ENCODE measurements around the gene PRR19.

The PRR19 gene

DNA sequence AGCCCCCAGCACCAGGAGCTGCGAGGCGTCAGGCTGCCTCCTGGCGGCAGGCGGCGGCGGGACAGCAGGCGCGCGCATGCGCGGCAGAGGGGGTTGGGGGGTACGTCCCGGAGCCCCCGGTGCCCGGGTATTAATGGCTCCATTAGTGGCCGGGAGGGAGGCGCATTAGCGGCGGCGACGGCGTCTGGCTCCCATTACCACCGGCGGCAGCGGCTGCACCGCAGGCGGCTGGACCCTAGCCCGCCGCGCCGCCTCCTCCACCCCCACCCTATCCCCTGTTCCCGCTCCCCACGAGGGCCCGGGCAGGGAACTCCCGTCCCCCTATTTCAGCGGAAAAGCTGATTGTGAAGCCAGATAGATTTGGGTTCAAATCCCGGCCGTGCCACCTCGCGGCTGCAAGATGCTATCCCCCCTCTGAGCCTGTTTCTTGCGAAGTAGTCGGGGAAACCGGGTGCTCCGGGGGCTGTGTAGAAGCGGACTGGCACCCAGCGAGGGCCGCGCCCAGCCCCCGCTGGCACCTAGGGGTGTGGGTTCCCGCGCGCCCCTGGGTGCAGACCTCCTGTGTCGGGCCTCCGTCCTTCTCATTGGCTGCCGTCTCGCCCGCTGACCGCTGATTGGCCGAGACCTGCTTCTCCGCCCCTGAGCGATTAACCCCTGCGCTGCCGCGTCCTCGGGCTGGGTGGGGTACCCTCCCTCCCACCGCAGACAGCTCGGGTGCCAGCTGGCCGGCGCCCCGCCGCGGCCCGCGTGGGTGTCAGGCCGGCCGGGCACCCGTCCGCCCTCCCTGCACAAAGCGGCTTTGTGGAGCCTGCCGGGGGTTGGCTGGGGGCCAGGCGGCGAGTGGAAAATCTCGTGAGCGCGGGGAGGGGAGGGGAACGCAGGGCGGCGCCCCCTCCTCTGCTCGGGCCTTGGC lies 21.8 kb upstream of the PRR19 start:
- Histone ChIP-seq H2BK12ac (ENCODE audit: low read length) (no peak overlapping the region), H4K8ac (ENCODE audit: low read depth, low read length) (no peak overlapping the region), H3K79me1 (ENCODE audit: low read depth, low read length) (peaks cover 19% of the 10 kb centered on the region), H2BK5ac (ENCODE audit: low read length) (peak overlapping the region; percentile 98), H3K4me1 (ENCODE audit: control insufficient read depth in 2 of 2, insufficient read depth in 1 of 2, low read depth in 1 of 2, low read length in 2 of 2) (peaks cover 31 to 33% of the 10 kb centered on the region in 2 donors), H2BK120ac (ENCODE audit: low read depth, low read length) (no peak overlapping the region), H3K23ac (ENCODE audit: low read depth, low read length, poor library complexity) (peak overlapping the region; percentile 52), H3K18ac (ENCODE audit: low read length) (peak overlapping the region; percentile 96), H2AFZ (ENCODE audit: low read length) (peak overlapping the region; percentile 90), H3K4ac (ENCODE audit: low read length) (no peak overlapping the region), H3K36me3 (replicated peaks in 1 of 2; ENCODE audit: control insufficient read depth in 2 of 2, insufficient read depth in 2 of 2, low read length in 2 of 2) (peaks cover 2 to 10% of the 10 kb centered on the region in 2 donors), H3K4me2 (ENCODE audit: insufficient read depth, low read length, poor library complexity, severe bottlenecking) (peak overlapping the region; percentile 95), H4K91ac (ENCODE audit: low read depth, low read length, poor library complexity) (no peak overlapping the region), H3K9ac (ENCODE audit: low read depth, low read length, poor library complexity) (peak overlapping the region; percentile 89), H3K27me3 (ENCODE audit: control insufficient read depth in 3 of 3, insufficient read depth in 3 of 3, low read depth in 1 of 3, low read length in 3 of 3) (no peaks in the 10 kb centered on the region), H3K4me3 (ENCODE audit: low read length in 2 of 2) (peak overlapping the region; percentile 71 to 91), H3K9me3 (replicated peaks in 1 of 2; ENCODE audit: control insufficient read depth in 2 of 2, insufficient read depth in 1 of 2, low read depth in 1 of 2, low read length in 2 of 2) (no peaks in the 10 kb centered on the region), H2BK15ac (ENCODE audit: low read length) (peak overlapping the region; percentile 91), H2AK5ac (ENCODE audit: low read depth, low read length) (peak overlapping the region; percentile 48), H3K27ac (replicated peaks; ENCODE audit: low read length) (peak overlapping the region; percentile 80), H3K14ac (ENCODE audit: low read length) (no peak overlapping the region)
- no CpG with 5 or more reads among the region's 89 CpGs for WGBS, 2 donors (ENCODE audit: extremely low coverage in 2 of 2, insufficient read length in 2 of 2, insufficient replicate concordance in 1 of 2)
- DNase-seq (ENCODE audit: low spot score), result peak; percentile 82

- peaks cover 22% of the 10 kb centered on the region for H3K79me1 ChIP-seq (ENCODE audit: low read depth, low read length)
- H4K8ac ChIP-seq (ENCODE audit: low read depth, low read length), result no peak overlapping the region
- peaks cover 0 to 11% of the 10 kb centered on the region in 2 donors for H3K36me3 ChIP-seq (replicated peaks in 1 of 2; ENCODE audit: control insufficient read depth in 2 of 2, insufficient read depth in 2 of 2, low read length in 2 of 2)
- peak overlapping the region; percentile 97 for H3K18ac ChIP-seq (ENCODE audit: low read length)
- H3K14ac ChIP-seq (ENCODE audit: low read length), result no peak overlapping the region
- no peak overlapping the region for H3K23ac ChIP-seq (ENCODE audit: low read depth, low read length, poor library complexity)
- H4K91ac ChIP-seq (ENCODE audit: low read depth, low read length, poor library complexity), result no peak overlapping the region
- peak overlapping the region; percentile 98 for H2BK5ac ChIP-seq (ENCODE audit: low read length)
- H2AK5ac ChIP-seq (ENCODE audit: low read depth, low read length), result peak overlapping the region; percentile 97
- no peaks in the 10 kb centered on the region for H3K9me3 ChIP-seq (replicated peaks in 1 of 2; ENCODE audit: control insufficient read depth in 2 of 2, insufficient read depth in 1 of 2, low read depth in 1 of 2, low read length in 2 of 2)
- no CpG with 5 or more reads among the region's 20 CpGs for WGBS, 2 donors (ENCODE audit: extremely low coverage in 2 of 2, insufficient read length in 2 of 2, insufficient replicate concordance in 1 of 2)
- peak overlapping the region; percentile 95 for H3K4me2 ChIP-seq (ENCODE audit: insufficient read depth, low read length, poor library complexity, severe bottlenecking)
- no peak overlapping the region for H3K4ac ChIP-seq (ENCODE audit: low read length)
- H2BK12ac ChIP-seq (ENCODE audit: low read length), result no peak overlapping the region
- H2AFZ ChIP-seq (ENCODE audit: low read length), result peak overlapping the region; percentile 90
- H3K9ac ChIP-seq (ENCODE audit: low read depth, low read length, poor library complexity), result peak overlapping the region; percentile 89
- peaks cover 37 to 39% of the 10 kb centered on the region in 2 donors for H3K4me1 ChIP-seq (ENCODE audit: control insufficient read depth in 2 of 2, insufficient read depth in 1 of 2, low read depth in 1 of 2, low read length in 2 of 2)
- no peak for DNase-seq (ENCODE audit: low spot score)
- peak overlapping the region; percentile 80 for H3K27ac ChIP-seq (replicated peaks; ENCODE audit: low read length)
- peak overlapping the region; percentile 12 for H2BK120ac ChIP-seq (ENCODE audit: low read depth, low read length)
- H3K4me3 ChIP-seq (ENCODE audit: low read length in 2 of 2), result peak overlapping the region; percentile 71 to 91
- H2BK15ac ChIP-seq (ENCODE audit: low read length), result peak overlapping the region; percentile 74
- H3K27me3 ChIP-seq (ENCODE audit: control insufficient read depth in 3 of 3, insufficient read depth in 3 of 3, low read depth in 1 of 3, low read length in 3 of 3), result no peaks in the 10 kb centered on the region
Measured at GRCh38 chr19:42280815-42281145, 21.2 kb upstream of the PRR19 start.

GRCh38 chr19:42281146-42281826 lies 20.6 kb upstream of the PRR19 start:
- no CpG with 5 or more reads among the region's 25 CpGs for WGBS, 2 donors (ENCODE audit: extremely low coverage in 2 of 2, insufficient read length in 2 of 2, insufficient replicate concordance in 1 of 2)
- Histone ChIP-seq H2BK5ac (ENCODE audit: low read length) (peak overlapping the region; percentile 98), H4K8ac (ENCODE audit: low read depth, low read length) (peak overlapping the region; percentile 75)

More at GRCh38 chr19:42281146-42281826, 20.6 kb upstream of the PRR19 start:
- H3K23ac ChIP-seq (ENCODE audit: low read depth, low read length, poor library complexity), result no peak overlapping the region
- peak overlapping the region; percentile 97 for H3K18ac ChIP-seq (ENCODE audit: low read length)
- peak overlapping the region; percentile 92 for H2BK12ac ChIP-seq (ENCODE audit: low read length)
- DNase-seq (ENCODE audit: low spot score), result peak; percentile 31
- H3K79me1 ChIP-seq (ENCODE audit: low read depth, low read length), result peaks cover 26% of the 10 kb centered on the region
- H3K4me1 ChIP-seq (ENCODE audit: control insufficient read depth in 2 of 2, insufficient read depth in 1 of 2, low read depth in 1 of 2, low read length in 2 of 2), result peaks cover 42% of the 10 kb centered on the region in 2 donors
- H3K9ac ChIP-seq (ENCODE audit: low read depth, low read length, poor library complexity), result peak overlapping the region; percentile 82
- peak overlapping the region; percentile 60 for H2AFZ ChIP-seq (ENCODE audit: low read length)
- H3K36me3 ChIP-seq (replicated peaks in 1 of 2; ENCODE audit: control insufficient read depth in 2 of 2, insufficient read depth in 2 of 2, low read length in 2 of 2), result peaks cover 4 to 11% of the 10 kb centered on the region in 2 donors
- H3K4me3 ChIP-seq (ENCODE audit: low read length in 2 of 2), result peak overlapping the region; percentile 68 to 71
- H2AK5ac ChIP-seq (ENCODE audit: low read depth, low read length), result peak overlapping the region; percentile 97
- H2BK15ac ChIP-seq (ENCODE audit: low read length), result peak overlapping the region; percentile 74
- H2BK120ac ChIP-seq (ENCODE audit: low read depth, low read length), result peak overlapping the region; percentile 12
- H3K14ac ChIP-seq (ENCODE audit: low read length), result peak overlapping the region; percentile 90
- H3K9me3 ChIP-seq (replicated peaks in 1 of 2; ENCODE audit: control insufficient read depth in 2 of 2, insufficient read depth in 1 of 2, low read depth in 1 of 2, low read length in 2 of 2), result peaks cover 0 to 2% of the 10 kb centered on the region in 2 donors
- H3K27ac ChIP-seq (replicated peaks; ENCODE audit: low read length), result peak overlapping the region; percentile 80
- peak overlapping the region; percentile 95 for H3K4me2 ChIP-seq (ENCODE audit: insufficient read depth, low read length, poor library complexity, severe bottlenecking)
- H3K27me3 ChIP-seq (ENCODE audit: control insufficient read depth in 3 of 3, insufficient read depth in 3 of 3, low read depth in 1 of 3, low read length in 3 of 3), result peaks cover 0 to 2% (median 0%) of the 10 kb centered on the region in 3 experiments
- H3K4ac ChIP-seq (ENCODE audit: low read length), result peak overlapping the region; percentile 99
- H4K91ac ChIP-seq (ENCODE audit: low read depth, low read length, poor library complexity), result peak overlapping the region; percentile 87
